ENCODE data around the gene SNX5.

Gene SNX5

DNA sequence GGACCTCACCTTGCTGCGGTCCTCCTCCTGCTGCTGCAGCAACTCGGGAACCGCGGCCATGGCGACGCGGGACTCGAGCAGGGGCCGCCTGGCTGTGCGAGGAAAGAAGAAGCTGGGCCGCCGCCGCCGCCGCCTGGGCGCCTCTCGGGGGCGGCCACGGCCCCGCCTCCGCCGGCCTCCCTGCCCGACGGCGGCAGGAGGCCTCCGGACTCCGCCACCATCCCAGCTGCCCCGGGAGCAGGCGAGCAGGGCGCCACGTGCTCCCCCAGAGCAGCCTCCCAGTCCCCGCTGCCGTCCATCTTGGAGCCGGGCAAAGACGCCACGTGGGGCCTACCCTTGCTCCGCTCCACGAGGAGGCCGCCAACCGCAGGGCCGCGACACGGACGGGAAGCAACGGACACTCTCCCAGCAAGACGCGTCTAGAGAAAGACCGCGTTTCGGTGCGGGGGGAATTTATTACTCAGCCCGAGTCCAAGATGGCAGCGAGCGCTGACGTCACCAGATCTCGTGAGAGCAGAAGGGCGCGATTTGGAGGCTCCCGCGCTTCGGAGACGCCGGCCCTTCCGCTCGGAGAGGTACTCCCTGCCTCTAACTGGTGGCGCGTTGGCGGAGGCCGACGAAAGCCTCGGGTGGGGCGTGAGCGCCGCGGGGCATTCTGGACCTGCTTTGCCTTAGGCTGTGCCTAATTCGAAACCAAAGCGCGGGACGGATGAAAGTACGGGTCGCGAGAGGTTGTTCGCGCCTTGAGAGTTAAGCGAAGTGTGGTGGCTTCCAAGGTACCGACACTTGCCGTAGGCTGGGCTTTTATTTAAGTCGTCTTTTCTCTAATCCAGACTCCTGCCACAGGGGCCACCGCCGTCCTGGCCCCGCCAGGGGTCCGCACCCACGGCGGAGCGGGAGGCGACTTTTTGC is at the start of gene SNX5, which contains the start of gene MGME1:
SNX5 (minus strand) TSS at position 429 of the 912 bp plus-strand sequence; CDS start at position 60, 369 bp downstream.
MGME1 (plus strand) TSS at position 653 of the 912 bp plus-strand sequence. CDS start 842 bp downstream, outside the sequence.
- DNase-seq (ENCODE audit: low read depth, low spot score): peak; percentile 94
- Histone ChIP-seq H3K9me3 (ENCODE audit: low read depth, low read length) (no peaks in the 10 kb centered on the region), H3K4me3 (peak within 1 kb of the TSS; percentile 80), H3K36me3 (ENCODE audit: insufficient read depth, low read length) (peaks cover 64% of the 10 kb centered on the region), H3K27ac (peak within 1 kb of the TSS; percentile 99), H3K9ac (ENCODE audit: insufficient read length) (peak within 1 kb of the TSS; percentile 93)
- peak; percentile 99 for TF ChIP-seq POLR2AphosphoS5 (IDR thresholded peaks at IDR 0.05; ENCODE audit: borderline replicate concordance, low read depth, low read length)
- no peak for TF ChIP-seq EZH2 (IDR thresholded peaks at IDR 0.05)
- peak; percentile 86 for TF ChIP-seq FOXP2 (optimal IDR thresholded peaks at IDR 0.05; ENCODE audit: control extremely low read depth, extremely low read length, insufficient read depth)

DNA sequence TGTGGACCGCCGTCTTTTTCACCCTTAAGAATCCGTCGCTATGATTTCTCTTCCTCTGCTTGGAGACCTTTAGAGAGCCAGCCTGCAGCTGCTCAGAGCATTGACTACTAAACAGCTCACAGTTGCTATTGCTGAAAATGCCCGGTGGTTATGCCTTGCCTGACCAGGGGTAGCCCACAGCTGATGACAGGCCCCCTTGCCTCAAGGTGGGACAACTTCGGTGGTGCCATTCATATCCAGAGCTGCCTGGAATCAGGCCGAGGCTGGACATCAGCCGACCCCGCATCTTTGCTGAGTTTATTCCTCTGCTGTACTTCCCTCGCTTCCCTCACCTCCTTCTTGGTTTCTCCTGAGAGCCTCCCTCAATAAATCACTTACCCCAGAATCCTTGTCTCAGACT is 49.5 kb upstream of the SNX5 start:
- DNase-seq (ENCODE audit: low read depth, low spot score): no peak
- no peak for TF ChIP-seq POLR2AphosphoS5 (IDR thresholded peaks at IDR 0.05; ENCODE audit: borderline replicate concordance, low read depth, low read length)
- no peak overlapping the region for H3K27ac ChIP-seq
- no peaks in the 10 kb centered on the region for H3K9me3 ChIP-seq (ENCODE audit: low read depth, low read length)
- H3K4me3 ChIP-seq: no peak overlapping the region
- no peaks in the 10 kb centered on the region for H3K36me3 ChIP-seq (ENCODE audit: insufficient read depth, low read length)
- H3K9ac ChIP-seq (ENCODE audit: insufficient read length): no peak overlapping the region

DNA sequence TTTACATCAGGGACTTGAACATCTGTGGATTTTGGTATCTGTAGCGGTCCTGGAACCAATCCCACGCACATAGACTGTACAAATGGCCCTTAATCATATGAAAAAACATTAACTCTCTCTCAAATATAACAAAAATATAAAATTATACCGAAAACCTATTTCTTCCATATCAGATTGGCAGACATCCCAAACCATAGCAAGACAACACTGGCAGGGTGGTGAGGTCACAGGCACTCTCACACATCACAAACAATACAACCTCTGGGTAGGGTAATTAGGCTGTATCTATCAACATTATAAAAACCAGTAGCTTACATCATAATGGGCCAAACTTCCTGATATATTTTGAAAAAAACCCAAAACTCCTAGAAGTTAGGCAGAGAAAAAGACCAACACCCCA is 48.2 kb upstream of the SNX5 start:
- Histone ChIP-seq H3K27ac (no peak overlapping the region), H3K36me3 (ENCODE audit: insufficient read depth, low read length) (no peaks in the 10 kb centered on the region), H3K4me3 (no peak overlapping the region), H3K9me3 (ENCODE audit: low read depth, low read length) (no peaks in the 10 kb centered on the region), H3K9ac (ENCODE audit: insufficient read length) (no peak overlapping the region)
- TF ChIP-seq FOXP2 (optimal IDR thresholded peaks at IDR 0.05; ENCODE audit: control extremely low read depth, extremely low read length, insufficient read depth): no peak
- no peak for TF ChIP-seq EZH2 (IDR thresholded peaks at IDR 0.05)
- no peak for TF ChIP-seq POLR2AphosphoS5 (IDR thresholded peaks at IDR 0.05; ENCODE audit: borderline replicate concordance, low read depth, low read length)
- no peak for DNase-seq (ENCODE audit: low read depth, low spot score)

DNA sequence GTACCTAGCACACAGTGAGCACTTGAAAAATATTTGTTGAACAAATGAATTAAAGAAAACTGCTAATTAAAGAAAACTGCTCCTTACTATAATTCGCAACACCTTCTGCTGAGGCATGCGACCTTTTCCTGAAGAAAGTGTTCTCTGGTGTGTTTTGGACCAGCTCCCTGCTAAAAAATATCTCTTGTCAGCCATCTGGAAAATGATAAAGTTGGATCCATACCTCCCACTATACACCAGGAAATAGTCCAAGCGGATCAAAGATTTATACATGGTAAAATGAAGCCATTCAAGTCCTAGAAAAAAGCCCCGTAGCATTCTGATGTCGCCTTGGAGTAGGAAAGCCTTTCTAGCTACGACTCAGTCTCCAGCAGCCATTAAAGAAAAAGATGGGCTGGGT is 45.8 kb upstream of the SNX5 start:
- Histone ChIP-seq H3K9me3 (ENCODE audit: low read depth, low read length) (no peaks in the 10 kb centered on the region), H3K36me3 (ENCODE audit: insufficient read depth, low read length) (no peaks in the 10 kb centered on the region), H3K9ac (ENCODE audit: insufficient read length) (no peak overlapping the region), H3K4me3 (no peak overlapping the region), H3K27ac (no peak overlapping the region)
- TF ChIP-seq POLR2AphosphoS5 (IDR thresholded peaks at IDR 0.05; ENCODE audit: borderline replicate concordance, low read depth, low read length) (no peak), EZH2 (IDR thresholded peaks at IDR 0.05) (no peak), FOXP2 (optimal IDR thresholded peaks at IDR 0.05; ENCODE audit: control extremely low read depth, extremely low read length, insufficient read depth) (no peak)
- no peak for DNase-seq (ENCODE audit: low read depth, low spot score)

DNA sequence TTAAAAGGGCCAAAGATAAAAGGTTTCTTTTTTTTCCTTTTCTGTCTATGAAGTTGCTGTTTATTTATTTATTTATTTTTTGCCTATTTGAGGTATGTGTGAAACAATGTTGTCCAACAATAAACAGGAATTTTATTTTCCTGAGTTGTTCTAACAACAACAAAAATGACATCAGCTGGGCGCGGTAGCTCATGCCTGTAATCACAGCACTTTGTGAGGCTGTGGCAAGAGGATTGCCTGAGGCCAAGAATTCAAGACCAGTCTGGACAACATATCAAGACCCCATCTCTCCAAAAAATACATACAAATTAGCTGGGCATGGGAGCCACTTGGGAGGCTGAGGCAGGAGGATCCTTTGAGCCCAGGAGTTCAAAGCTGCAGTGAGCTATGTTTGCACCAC is 44.3 kb upstream of the SNX5 start:
- Histone ChIP-seq H3K4me3 (no peak overlapping the region), H3K9me3 (ENCODE audit: low read depth, low read length) (no peaks in the 10 kb centered on the region), H3K36me3 (ENCODE audit: insufficient read depth, low read length) (no peaks in the 10 kb centered on the region), H3K9ac (ENCODE audit: insufficient read length) (no peak overlapping the region), H3K27ac (no peak overlapping the region)
- TF ChIP-seq EZH2 (IDR thresholded peaks at IDR 0.05) (no peak), POLR2AphosphoS5 (IDR thresholded peaks at IDR 0.05; ENCODE audit: borderline replicate concordance, low read depth, low read length) (no peak), FOXP2 (optimal IDR thresholded peaks at IDR 0.05; ENCODE audit: control extremely low read depth, extremely low read length, insufficient read depth) (no peak)
- no peak for DNase-seq (ENCODE audit: low read depth, low spot score)

DNA sequence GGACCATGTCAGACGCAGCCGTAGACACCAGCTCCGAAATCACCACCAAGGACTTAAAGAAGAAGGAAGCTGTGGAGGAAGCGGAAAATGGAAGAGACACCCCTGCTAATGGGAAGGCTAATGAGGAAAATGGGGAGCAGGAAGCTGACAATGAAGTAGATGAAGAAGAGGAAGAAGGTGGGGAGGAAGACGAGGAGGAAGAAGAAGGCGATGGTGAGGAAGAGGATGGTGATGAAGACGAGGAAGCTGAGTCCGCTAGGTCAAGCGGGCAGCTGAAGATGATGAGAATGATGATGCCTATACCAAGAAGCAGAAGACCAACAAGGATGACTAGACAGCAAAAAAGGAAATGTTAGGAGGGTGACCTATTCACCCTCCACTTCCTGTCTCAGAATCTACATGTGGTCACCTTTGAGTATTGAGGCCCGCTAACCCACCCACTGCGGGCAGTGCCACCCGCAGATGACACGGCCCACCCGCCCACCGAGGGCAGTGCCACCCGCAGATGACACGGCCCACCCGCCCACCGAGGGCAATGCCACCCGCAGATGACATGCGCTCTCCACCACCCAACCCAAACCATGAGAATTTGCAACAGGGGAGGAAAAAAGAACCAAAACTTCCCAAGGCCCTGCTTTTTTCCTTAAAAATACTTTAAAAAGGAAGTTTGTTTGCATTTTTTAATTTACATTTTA is 43.5 kb upstream of the SNX5 start:
- Histone ChIP-seq H3K9me3 (ENCODE audit: low read depth, low read length) (no peaks in the 10 kb centered on the region), H3K36me3 (ENCODE audit: insufficient read depth, low read length) (no peaks in the 10 kb centered on the region), H3K9ac (ENCODE audit: insufficient read length) (no peak overlapping the region), H3K27ac (no peak overlapping the region), H3K4me3 (no peak overlapping the region)
- no peak for DNase-seq (ENCODE audit: low read depth, low spot score)
- no peak for TF ChIP-seq EZH2 (IDR thresholded peaks at IDR 0.05)

DNA sequence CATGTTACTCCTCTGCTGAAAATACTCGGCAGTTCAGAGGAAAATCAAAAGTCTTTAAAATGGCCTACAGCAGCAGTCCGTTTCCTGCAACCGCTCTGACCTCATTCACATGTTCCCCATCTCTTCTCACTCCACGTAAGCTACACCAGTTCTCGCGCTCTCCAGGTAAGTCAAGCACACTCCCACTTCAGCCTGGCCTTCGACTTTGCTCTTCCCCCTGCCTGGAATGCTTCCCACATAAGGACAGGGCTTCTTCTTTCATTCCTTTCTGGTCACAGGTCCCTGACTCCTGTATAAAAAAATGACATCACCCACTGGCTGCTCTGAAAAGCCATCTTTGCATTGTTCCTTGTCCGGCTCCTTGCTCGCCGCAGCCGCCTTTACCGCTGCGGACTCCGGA is 42.9 kb upstream of the SNX5 start:
- Histone ChIP-seq H3K4me3 (no peak overlapping the region), H3K36me3 (ENCODE audit: insufficient read depth, low read length) (no peaks in the 10 kb centered on the region), H3K27ac (no peak overlapping the region), H3K9me3 (ENCODE audit: low read depth, low read length) (no peaks in the 10 kb centered on the region), H3K9ac (ENCODE audit: insufficient read length) (no peak overlapping the region)
- TF ChIP-seq POLR2AphosphoS5 (IDR thresholded peaks at IDR 0.05; ENCODE audit: borderline replicate concordance, low read depth, low read length) (no peak), FOXP2 (optimal IDR thresholded peaks at IDR 0.05; ENCODE audit: control extremely low read depth, extremely low read length, insufficient read depth) (no peak), EZH2 (IDR thresholded peaks at IDR 0.05) (no peak)
- DNase-seq (ENCODE audit: low read depth, low spot score): no peak

DNA sequence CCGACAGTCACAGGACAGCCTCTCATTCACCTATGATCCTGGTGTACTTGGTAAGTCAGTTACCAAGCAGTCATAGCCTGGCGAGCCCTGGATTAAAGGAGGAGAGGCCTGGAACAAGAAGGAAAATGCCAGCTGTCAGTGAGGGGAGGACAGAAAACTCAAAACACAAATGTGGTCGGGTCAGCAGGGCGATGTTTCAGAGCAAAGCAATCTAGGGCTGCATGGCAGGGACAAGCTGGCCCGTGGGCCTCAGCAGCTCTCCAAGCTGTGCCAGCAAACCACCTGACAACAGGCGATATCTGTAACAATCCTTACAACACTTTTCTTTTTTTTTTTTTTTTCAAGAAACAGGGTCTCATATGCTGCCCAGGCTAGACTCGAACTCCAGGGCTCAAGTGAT is 40.5 kb upstream of the SNX5 start:
- Histone ChIP-seq H3K9me3 (ENCODE audit: low read depth, low read length) (no peaks in the 10 kb centered on the region), H3K36me3 (ENCODE audit: insufficient read depth, low read length) (no peaks in the 10 kb centered on the region), H3K9ac (ENCODE audit: insufficient read length) (no peak overlapping the region), H3K4me3 (no peak overlapping the region), H3K27ac (no peak overlapping the region)
- DNase-seq (ENCODE audit: low read depth, low spot score): no peak
- TF ChIP-seq EZH2 (IDR thresholded peaks at IDR 0.05) (no peak), POLR2AphosphoS5 (IDR thresholded peaks at IDR 0.05; ENCODE audit: borderline replicate concordance, low read depth, low read length) (no peak), FOXP2 (optimal IDR thresholded peaks at IDR 0.05; ENCODE audit: control extremely low read depth, extremely low read length, insufficient read depth) (no peak)

Measured in SK-N-MC (cell line).